Natural killer cell (primary cell): ENCODE measurements around the gene PSD4. TPM values are rescaled to one million over a fixed set of nuclear protein-coding genes. Genes with fewer than 3 reads are reported as not detected.

Experiments
- ATAC-seq, 3 donors: fragments of 150-1000 bp in 2 of 3; fragments of 200-7000 bp in 1 of 3; cut with Tn5 transposase; 1 replicate in 1 of 3; 2 replicates in 2 of 3; pipeline ENCODE4 v1.10.0; 2021; ENCODE audit warnings: mild to moderate bottlenecking in 2 of 3, moderate library complexity in 2 of 3
- DNase-seq, 2 donors: peaks; one replicate each; pipeline versions ENCODE4 v3.0.0 to v3.0.0-alpha.2; 2013 to 2021; ENCODE audit warnings: mixed read lengths in 1 of 2
- H3K27ac ChIP-seq: one replicate; pipeline ENCODE4 v1.5.1; 2013; ENCODE audit warnings: mild to moderate bottlenecking, low read length
- H3K27me3 ChIP-seq: one replicate; pipeline ENCODE4 v1.6.1; 2013; ENCODE audit warnings: low read length; ENCODE audit not compliant: control insufficient read depth, insufficient read depth
- H3K36me3 ChIP-seq: one replicate; pipeline ENCODE4 v1.6.1; 2013; ENCODE audit warnings: low read length; ENCODE audit not compliant: control insufficient read depth, insufficient read depth
- H3K4me1 ChIP-seq: one replicate; pipeline ENCODE4 v1.6.1; 2013; ENCODE audit warnings: low read length; ENCODE audit not compliant: control insufficient read depth, insufficient read depth
- H3K4me3 ChIP-seq: one replicate; pipeline ENCODE4 v1.5.1; 2013; ENCODE audit warnings: low read length
- H3K9me3 ChIP-seq: one replicate; pipeline ENCODE4 v1.6.1; 2013; ENCODE audit warnings: low read length; ENCODE audit not compliant: control insufficient read depth, insufficient read depth
- H3K27ac Mint-ChIP-seq, 2 donors: one replicate each; pipeline ENCODE4 v1.8.0; 2022; ENCODE audit warnings: mild to moderate bottlenecking in 2 of 2, mixed read lengths in 2 of 2, moderate library complexity in 1 of 2
- H3K27me3 Mint-ChIP-seq, 2 donors: one replicate each; pipeline ENCODE4 v1.8.0; 2022; ENCODE audit warnings: low read depth in 2 of 2, mixed read lengths in 2 of 2
- H3K36me3 Mint-ChIP-seq: one replicate; pipeline ENCODE4 v1.8.0; 2022; ENCODE audit warnings: mixed read lengths
- H3K4me1 Mint-ChIP-seq, 2 donors: one replicate each; pipeline ENCODE4 v1.8.0; 2022; ENCODE audit warnings: mixed read lengths in 2 of 2
- H3K4me3 Mint-ChIP-seq: one replicate; pipeline ENCODE4 v1.8.0; 2022; ENCODE audit warnings: mild to moderate bottlenecking, moderate library complexity, mixed read lengths
- H3K9me3 Mint-ChIP-seq, 2 donors: one replicate each; pipeline ENCODE4 v1.8.0; 2022; ENCODE audit warnings: mixed read lengths in 2 of 2
- CTCF ChIP-seq: fragments of 200-600 bp; IDR thresholded peaks from one replicate; pipeline ENCODE4 v1.8.0; 2022; ENCODE audit warnings: antibody characterized with exemption
- WGBS: methylation state at CpG from one replicate; pipeline ENCODE4 v1.1.7; 2013; ENCODE audit warnings: missing lambda C conversion rate; ENCODE audit not compliant: insufficient coverage; 5-methylcytosine and 5-hydroxymethylcytosine counted together
- intact Hi-C: fragments of 100-400 bp; cut with micrococcal nuclease; formaldehyde crosslinking; loops from one replicate; pipeline ENCODE4 v1.14.2; 2022
- total RNA-seq, 4 donors: library from RNA; stranded (reverse); fragments of 120-200 nt in 1 of 4; gene quantifications; one replicate each; pipeline versions ENCODE4 v1.2.3 to v1.2.4, GENCODE V29; 2013 to 2022

The PSD4 gene
- total RNA-seq, 3 donors from 2014 or later (not counting 1 experiment from before 2014, with no cell fraction given): 280 to 347 (median 340) TPM

GRCh38 chr2:113137827-113138226 lies 35.9 kb upstream of the PSD4 start:
- TF ChIP-seq CTCF: no peak
- H3K4me3 ChIP-seq: no peak overlapping the region
- H3K27me3 Mint-ChIP-seq: peaks cover 0 to 2% of the 10 kb centered on the region in 2 donors
- no peak overlapping the region for H3K27ac ChIP-seq
- ATAC-seq (no peak), DNase-seq (no peak)
- intact Hi-C loops: loop anchor here (1.0 to 5.0 kb wide), 4 partner anchors 35 to 254 kb away; partner anchors contain the start of gene PSD4
- peaks cover 11 to 12% of the 10 kb centered on the region in 2 donors for H3K4me1 Mint-ChIP-seq
- no peaks in the 10 kb centered on the region for H3K36me3 ChIP-seq
- no peak overlapping the region for H3K4me3 Mint-ChIP-seq
- H3K27ac Mint-ChIP-seq: peak overlapping the region in 1 of 2 donors; percentile 33
- no peaks in the 10 kb centered on the region for H3K9me3 ChIP-seq
- no peaks in the 10 kb centered on the region for H3K27me3 ChIP-seq
- WGBS: no CpG with 5 or more reads among the region's 1 CpG
- no peaks in the 10 kb centered on the region for H3K36me3 Mint-ChIP-seq
- peaks cover 6% of the 10 kb centered on the region for H3K4me1 ChIP-seq
- no peaks in the 10 kb centered on the region for H3K9me3 Mint-ChIP-seq

GRCh38 chr2:113138428-113139322 lies 35.1 kb upstream of the PSD4 start:
- H3K36me3 Mint-ChIP-seq: no peaks in the 10 kb centered on the region
- Histone ChIP-seq H3K27ac (no peak overlapping the region), H3K4me3 (no peak overlapping the region), H3K4me1 (peaks cover 6% of the 10 kb centered on the region), H3K9me3 (no peaks in the 10 kb centered on the region), H3K36me3 (no peaks in the 10 kb centered on the region), H3K27me3 (no peaks in the 10 kb centered on the region)
- H3K9me3 Mint-ChIP-seq: no peaks in the 10 kb centered on the region
- WGBS: 32% methylated on average over 13 of the region's 13 CpGs
- ATAC-seq (peak; percentile 83 to 92 (median 90)), DNase-seq (peak in 1 of 2 donors; percentile 92)
- TF ChIP-seq CTCF: peak; percentile 84
- H3K4me3 Mint-ChIP-seq: peak overlapping the region; percentile 40
- intact Hi-C loops: loop anchor here (1.0 to 5.0 kb wide), 4 partner anchors 35 to 254 kb away; partner anchors contain the start of gene PSD4
- H3K27me3 Mint-ChIP-seq: peaks cover 0 to 2% of the 10 kb centered on the region in 2 donors
- peaks cover 11 to 12% of the 10 kb centered on the region in 2 donors for H3K4me1 Mint-ChIP-seq
- peak overlapping the region in 1 of 2 donors; percentile 33 for H3K27ac Mint-ChIP-seq

- Histone ChIP-seq H3K36me3 (no peaks in the 10 kb centered on the region), H3K27ac (no peak overlapping the region), H3K4me1 (peaks cover 6% of the 10 kb centered on the region), H3K4me3 (no peak overlapping the region), H3K9me3 (no peaks in the 10 kb centered on the region), H3K27me3 (no peaks in the 10 kb centered on the region)
- intact Hi-C loops: no loop called here
- TF ChIP-seq CTCF: no peak
- peaks cover 11 to 12% of the 10 kb centered on the region in 2 donors for H3K4me1 Mint-ChIP-seq
- H3K36me3 Mint-ChIP-seq: no peaks in the 10 kb centered on the region
- ATAC-seq (no peak), DNase-seq (no peak)
- no peak overlapping the region for H3K27ac Mint-ChIP-seq
- peaks cover 0 to 2% of the 10 kb centered on the region in 2 donors for H3K27me3 Mint-ChIP-seq
- no peak overlapping the region for H3K4me3 Mint-ChIP-seq
- 90% methylated on average over 6 of the region's 6 CpGs for WGBS
- no peaks in the 10 kb centered on the region for H3K9me3 Mint-ChIP-seq
These were observed 32.3 kb upstream of the PSD4 start for GRCh38 chr2:113141451-113141850.
